Nephron (organoid): Measurements from ENCODE around the gene CD59.
A peak's percentile ranks its signal among the peaks of the same experiment; 100 is the strongest.

Source experiments
- H3K27ac Mint-ChIP-seq, 3 experiments: 2 replicates each; pipeline ENCODE4 v1.8.0; 2020; ENCODE audit warnings: mixed read lengths in 3 of 3, mild to moderate bottlenecking in 2 of 3, moderate library complexity in 1 of 3
- H3K27me3 Mint-ChIP-seq: 2 replicates; pipeline ENCODE4 v1.8.0; 2021; ENCODE audit warnings: low read depth, mild to moderate bottlenecking, moderate library complexity, mixed read lengths
- H3K36me3 Mint-ChIP-seq: 2 replicates; pipeline ENCODE4 v1.8.0; 2020; ENCODE audit warnings: low read depth, mixed read lengths
- H3K4me1 Mint-ChIP-seq: 2 replicates; pipeline ENCODE4 v1.8.0; 2020; ENCODE audit warnings: mixed read lengths
- H3K4me3 Mint-ChIP-seq, 3 experiments: 2 replicates each; pipeline ENCODE4 v1.8.0; 2020; ENCODE audit warnings: mild to moderate bottlenecking in 3 of 3, mixed read lengths in 3 of 3, moderate library complexity in 2 of 3
- H3K9me3 Mint-ChIP-seq: 2 replicates; pipeline ENCODE4 v1.8.0; 2020; ENCODE audit warnings: mixed read lengths
- TF ChIP-seq, protein P1 (sequence below), 3 experiments: fragments of 200-600 bp; sonication (generic); IDR thresholded peaks; one replicate each; pipeline ENCODE4 v1.5.0; 2021; ENCODE audit warnings: antibody characterized with exemption in 3 of 3; ENCODE audit not compliant: unreplicated experiment in 3 of 3

CD59 gene

DNA sequence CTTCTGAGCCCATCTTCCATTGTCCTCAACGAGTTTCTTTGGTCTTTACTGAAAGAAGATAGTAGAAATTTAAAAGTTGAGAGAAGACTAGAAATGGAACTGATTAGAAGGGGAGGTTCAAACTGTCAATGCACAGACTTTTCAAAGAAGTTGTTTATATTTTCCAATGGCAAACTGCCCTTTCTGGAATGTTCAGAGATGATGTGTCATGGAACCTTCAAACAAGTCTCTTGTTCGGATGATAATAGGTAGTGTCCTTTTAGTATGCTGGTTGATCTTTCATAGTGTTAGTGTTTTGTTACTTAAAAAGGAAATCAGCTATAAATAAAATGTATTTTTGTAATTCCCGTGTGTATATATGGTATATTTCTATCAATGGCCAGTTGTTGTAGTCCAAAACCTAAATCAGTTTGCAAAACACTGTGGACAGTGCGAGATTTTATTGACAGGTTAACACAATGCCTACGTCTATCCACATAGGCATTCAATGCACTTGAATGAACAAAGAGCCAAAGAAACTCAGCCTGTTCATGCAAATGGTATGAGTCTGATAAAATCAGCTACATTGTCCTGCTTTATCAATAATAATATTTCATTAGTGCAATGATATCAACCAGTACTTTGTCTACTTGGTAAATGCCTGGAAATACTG is 66.5 kb downstream of the CD59 start:
- TF ChIP-seq, protein P1, sequence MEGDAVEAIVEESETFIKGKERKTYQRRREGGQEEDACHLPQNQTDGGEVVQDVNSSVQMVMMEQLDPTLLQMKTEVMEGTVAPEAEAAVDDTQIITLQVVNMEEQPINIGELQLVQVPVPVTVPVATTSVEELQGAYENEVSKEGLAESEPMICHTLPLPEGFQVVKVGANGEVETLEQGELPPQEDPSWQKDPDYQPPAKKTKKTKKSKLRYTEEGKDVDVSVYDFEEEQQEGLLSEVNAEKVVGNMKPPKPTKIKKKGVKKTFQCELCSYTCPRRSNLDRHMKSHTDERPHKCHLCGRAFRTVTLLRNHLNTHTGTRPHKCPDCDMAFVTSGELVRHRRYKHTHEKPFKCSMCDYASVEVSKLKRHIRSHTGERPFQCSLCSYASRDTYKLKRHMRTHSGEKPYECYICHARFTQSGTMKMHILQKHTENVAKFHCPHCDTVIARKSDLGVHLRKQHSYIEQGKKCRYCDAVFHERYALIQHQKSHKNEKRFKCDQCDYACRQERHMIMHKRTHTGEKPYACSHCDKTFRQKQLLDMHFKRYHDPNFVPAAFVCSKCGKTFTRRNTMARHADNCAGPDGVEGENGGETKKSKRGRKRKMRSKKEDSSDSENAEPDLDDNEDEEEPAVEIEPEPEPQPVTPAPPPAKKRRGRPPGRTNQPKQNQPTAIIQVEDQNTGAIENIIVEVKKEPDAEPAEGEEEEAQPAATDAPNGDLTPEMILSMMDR (IDR thresholded peaks at IDR 0.05; ENCODE audit: unreplicated experiment in 3 of 3): no peak
- H3K9me3 Mint-ChIP-seq: no peaks in the 10 kb centered on the region
- H3K27ac Mint-ChIP-seq: peak overlapping the region in 1 of 3 experiments; percentile 46
- H3K36me3 Mint-ChIP-seq: no peaks in the 10 kb centered on the region
- H3K4me3 Mint-ChIP-seq: no peak overlapping the region
- H3K4me1 Mint-ChIP-seq: peaks cover 36% of the 10 kb centered on the region
- no peaks in the 10 kb centered on the region for H3K27me3 Mint-ChIP-seq

DNA sequence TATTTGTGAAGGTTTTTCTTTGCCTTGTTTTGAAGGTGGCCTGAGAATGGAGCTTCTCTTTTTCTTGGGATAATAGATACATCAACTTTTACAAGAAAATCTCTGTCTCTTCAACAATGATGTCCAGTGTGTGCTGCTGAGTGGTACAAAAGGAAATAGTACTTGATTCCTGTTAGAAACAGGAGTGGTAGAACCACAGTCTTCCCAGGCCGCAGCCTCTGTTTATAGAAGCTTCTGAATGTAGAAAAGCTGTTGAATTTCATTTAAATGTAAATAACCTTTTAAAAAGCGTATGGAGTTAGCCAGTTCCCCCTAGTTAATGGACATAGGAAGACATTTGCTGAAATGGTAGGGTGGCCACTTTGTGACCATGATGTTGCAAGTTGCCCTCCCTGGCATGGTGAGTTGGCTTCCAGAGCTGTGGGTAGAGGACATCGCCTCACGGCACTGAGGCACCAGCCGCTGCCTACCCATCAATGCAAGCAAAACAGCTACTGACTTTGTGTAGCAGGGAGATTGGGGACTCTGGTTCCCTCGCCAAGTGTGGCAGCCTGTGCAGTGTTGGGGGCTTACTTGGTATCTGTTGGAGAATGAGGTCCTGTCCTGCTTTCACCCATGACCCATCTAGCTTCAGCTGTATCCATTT is 67.1 kb downstream of the CD59 start:
- TF ChIP-seq, protein P1 (IDR thresholded peaks at IDR 0.05; ENCODE audit: unreplicated experiment in 3 of 3): no peak
- H3K9me3 Mint-ChIP-seq: no peaks in the 10 kb centered on the region
- no peaks in the 10 kb centered on the region for H3K36me3 Mint-ChIP-seq
- no peak overlapping the region for H3K4me3 Mint-ChIP-seq
- no peaks in the 10 kb centered on the region for H3K27me3 Mint-ChIP-seq
- peaks cover 42% of the 10 kb centered on the region for H3K4me1 Mint-ChIP-seq
- peak overlapping the region; percentile 73 to 82 (median 77) for H3K27ac Mint-ChIP-seq

DNA sequence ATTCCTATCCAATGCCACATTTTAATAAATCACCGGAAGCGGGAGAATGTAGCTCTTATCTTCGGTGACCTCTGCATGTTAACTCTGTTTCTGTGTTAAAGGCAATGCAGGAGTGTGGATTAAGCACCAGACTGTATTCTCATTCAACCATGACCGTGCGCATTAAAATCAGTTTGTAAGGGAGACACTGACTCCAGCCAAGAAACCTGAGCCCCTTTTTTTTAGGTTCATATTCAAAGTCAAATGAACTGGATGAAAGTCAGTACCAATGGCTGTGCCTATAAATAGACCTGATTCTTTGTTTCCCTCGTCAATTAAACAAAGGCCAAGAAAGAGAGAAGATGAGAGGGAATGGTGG is 67.8 kb downstream of the CD59 start:
- peak overlapping the region in 2 of 3 experiments; percentile 2 to 3 for H3K4me3 Mint-ChIP-seq
- TF ChIP-seq, protein P1 (IDR thresholded peaks at IDR 0.05; ENCODE audit: unreplicated experiment in 3 of 3): no peak
- H3K27ac Mint-ChIP-seq: peak overlapping the region; percentile 73 to 82 (median 77)
- no peaks in the 10 kb centered on the region for H3K27me3 Mint-ChIP-seq
- H3K36me3 Mint-ChIP-seq: no peaks in the 10 kb centered on the region
- H3K4me1 Mint-ChIP-seq: peaks cover 42% of the 10 kb centered on the region
- H3K9me3 Mint-ChIP-seq: no peaks in the 10 kb centered on the region

DNA sequence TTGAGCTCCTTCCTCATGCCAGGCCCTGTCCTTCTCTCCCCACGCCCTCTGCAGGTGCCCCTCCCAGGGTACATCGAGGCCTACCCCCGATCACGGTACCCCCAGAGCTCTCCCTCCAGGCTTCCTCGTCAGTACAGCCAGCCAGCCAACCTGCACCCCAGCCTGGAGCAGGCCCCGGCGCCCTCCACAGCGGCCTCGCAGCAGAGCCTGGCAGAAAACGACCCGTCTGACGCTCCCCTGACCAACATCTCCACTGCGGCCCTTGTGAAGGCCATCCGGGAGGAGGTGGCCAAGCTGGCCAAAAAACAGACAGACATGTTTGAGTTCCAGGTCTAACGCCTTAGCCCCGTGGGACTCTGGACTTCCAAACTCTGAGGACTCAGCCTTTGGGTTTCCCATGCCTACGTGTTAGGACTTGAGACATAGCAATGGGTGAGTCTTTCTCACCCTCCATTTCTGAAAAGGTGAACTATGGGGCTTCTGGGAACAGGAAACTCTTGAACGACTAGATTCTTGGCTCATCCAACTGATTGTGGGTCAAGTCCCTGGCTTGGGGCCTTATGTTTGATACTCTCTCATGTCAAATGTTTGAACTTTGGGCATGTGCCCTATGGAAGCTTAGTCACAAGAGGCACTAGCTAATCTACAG is 68.3 kb downstream of the CD59 start:
- Mint-ChIP-seq H3K4me3 (no peak overlapping the region), H3K4me1 (peaks cover 42% of the 10 kb centered on the region), H3K9me3 (no peaks in the 10 kb centered on the region), H3K27ac (peak overlapping the region; percentile 73 to 82 (median 77)), H3K27me3 (no peaks in the 10 kb centered on the region), H3K36me3 (no peaks in the 10 kb centered on the region)
- TF ChIP-seq, protein P1 (IDR thresholded peaks at IDR 0.05; ENCODE audit: unreplicated experiment in 3 of 3): no peak

DNA sequence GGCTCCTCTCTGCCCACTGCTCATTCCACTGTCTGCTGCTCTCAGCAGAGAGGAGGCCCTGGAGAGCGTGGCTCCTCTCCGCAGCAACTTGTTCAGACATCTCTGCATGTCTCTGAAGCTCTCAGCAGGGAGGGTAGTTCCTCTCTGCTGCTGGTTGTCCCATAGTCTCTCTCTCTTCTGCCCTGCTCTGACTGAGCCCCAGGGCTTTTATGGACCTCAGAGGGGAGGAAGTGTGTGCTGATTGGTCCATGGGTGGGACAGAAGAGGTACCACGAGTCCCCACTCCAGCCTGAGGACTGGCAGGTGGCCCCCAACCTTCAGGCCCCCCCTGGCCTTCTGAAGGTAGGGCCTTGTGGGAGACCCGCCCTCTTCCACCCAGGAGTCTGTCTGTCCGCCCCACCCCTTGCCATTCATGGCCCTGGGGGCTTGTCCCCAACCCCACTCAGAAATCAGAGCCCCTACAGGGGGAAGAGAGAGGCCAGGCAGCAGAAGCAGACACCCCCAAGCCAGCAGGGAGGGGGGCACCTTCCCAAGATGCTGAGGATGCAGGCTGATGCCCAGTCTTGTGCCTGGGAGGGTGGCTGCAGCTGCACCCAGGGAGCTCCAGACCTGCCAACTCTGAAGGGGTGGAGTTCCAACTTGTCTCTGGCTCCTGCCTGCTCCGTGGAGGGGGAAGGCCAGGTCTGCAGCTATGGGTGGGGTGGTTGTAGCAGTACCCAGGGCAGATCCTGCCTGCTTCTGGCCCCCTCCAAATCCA is 70.7 kb downstream of the CD59 start:
- H3K27ac Mint-ChIP-seq: no peak overlapping the region
- TF ChIP-seq, protein P1 (IDR thresholded peaks at IDR 0.05; ENCODE audit: unreplicated experiment in 3 of 3): no peak
- no peak overlapping the region for H3K4me3 Mint-ChIP-seq
- peaks cover 51% of the 10 kb centered on the region for H3K4me1 Mint-ChIP-seq
- H3K36me3 Mint-ChIP-seq: no peaks in the 10 kb centered on the region
- H3K27me3 Mint-ChIP-seq: no peaks in the 10 kb centered on the region
- no peaks in the 10 kb centered on the region for H3K9me3 Mint-ChIP-seq
